SK-N-SH treated with all-trans-retinoic acid at 6 μM for 48 hours (cell line): ENCODE measurements around the gene ZNF570.

Experiments
- ARNTL ChIP-seq: fragments of 450-650 bp; formaldehyde crosslinking; IDR thresholded peaks from 2 replicates; pipeline ENCODE4 v1.5.0; 2020; ENCODE audit warnings: low read depth, mild to moderate bottlenecking, moderate library complexity, borderline replicate concordance
- CSDC2 ChIP-seq: fragments of 250-450 bp; sonication (Bioruptor Pico); IDR thresholded peaks from 2 replicates; pipeline ENCODE4 v1.5.0; 2020; ENCODE audit warnings: mild to moderate bottlenecking, moderate library complexity
- ISL1 ChIP-seq: fragments of 250-450 bp; sonication (Bioruptor Pico); IDR thresholded peaks from 2 replicates; pipeline ENCODE4 v2.1.2; 2022; ENCODE audit warnings: mild to moderate bottlenecking, moderate library complexity
- POU6F1 ChIP-seq: fragments of 250-450 bp; sonication (Bioruptor Pico); IDR thresholded peaks from 2 replicates; pipeline ENCODE4 v1.8.0; 2021; ENCODE audit warnings: low read depth, mild to moderate bottlenecking, moderate library complexity, borderline replicate concordance
- TCF4 ChIP-seq: fragments of 250-450 bp; sonication (Bioruptor Pico); IDR thresholded peaks from 2 replicates; pipeline ENCODE4 v1.8.0; 2021; ENCODE audit warnings: mild to moderate bottlenecking, moderate library complexity, borderline replicate concordance
- TSHZ2 ChIP-seq: fragments of 250-450 bp; sonication (Bioruptor Pico); IDR thresholded peaks from 2 replicates; pipeline ENCODE4 v1.5.0; 2020; ENCODE audit warnings: mild to moderate bottlenecking, moderate library complexity
- ZC3H10 ChIP-seq: fragments of 250-450 bp; sonication (Bioruptor Pico); IDR thresholded peaks from 2 replicates; pipeline ENCODE4 v1.5.1; 2021; ENCODE audit warnings: mild to moderate bottlenecking, moderate library complexity
- ZFP3 ChIP-seq: fragments of 250-450 bp; sonication (Bioruptor Pico); IDR thresholded peaks from 2 replicates; pipeline ENCODE4 v1.5.0; 2020; ENCODE audit warnings: mild to moderate bottlenecking, moderate library complexity
- ZNF565 ChIP-seq: fragments of 450-650 bp; formaldehyde crosslinking; conservative IDR thresholded peaks from 2 replicates; pipeline ENCODE4 v1.5.0; 2020; ENCODE audit warnings: low read depth, mild to moderate bottlenecking, moderate library complexity
- ZNF8 ChIP-seq: fragments of 450-650 bp; formaldehyde crosslinking; IDR thresholded peaks from 2 replicates; pipeline ENCODE4 v1.5.0; 2020; ENCODE audit warnings: mild to moderate bottlenecking, moderate library complexity
- TF ChIP-seq, protein P1 (sequence below): fragments of 250-450 bp; sonication (Bioruptor Pico); IDR thresholded peaks from 2 replicates; pipeline ENCODE4 v1.8.0; 2020; ENCODE audit warnings: mild to moderate bottlenecking, moderate library complexity, borderline replicate concordance
- TF ChIP-seq, protein P2 (sequence below): fragments of 250-450 bp; sonication (Bioruptor Pico); IDR thresholded peaks from 2 replicates; pipeline ENCODE4 v1.5.1; 2021; ENCODE audit warnings: mild to moderate bottlenecking, moderate library complexity

DNA sequence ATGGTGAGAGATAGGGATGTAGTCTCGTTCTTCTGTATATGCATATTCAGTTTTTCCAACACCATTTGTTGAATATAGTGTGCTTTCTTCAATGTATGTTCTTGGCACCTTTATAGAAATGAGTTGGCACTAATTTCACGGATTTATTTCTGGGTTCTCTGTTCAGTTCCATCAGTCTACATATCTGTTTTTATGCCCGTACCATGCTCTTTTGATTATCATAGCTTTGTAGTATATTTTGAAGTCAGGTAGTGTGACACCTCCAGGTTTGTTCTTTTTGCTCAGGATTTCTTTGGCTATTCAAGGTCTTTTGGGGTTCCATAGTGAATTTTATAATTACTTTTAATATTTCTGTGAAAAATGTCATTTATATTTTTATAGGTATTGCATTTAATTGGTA, 23.1 kb downstream of the ZNF570 start:
- TF ChIP-seq, protein P1, sequence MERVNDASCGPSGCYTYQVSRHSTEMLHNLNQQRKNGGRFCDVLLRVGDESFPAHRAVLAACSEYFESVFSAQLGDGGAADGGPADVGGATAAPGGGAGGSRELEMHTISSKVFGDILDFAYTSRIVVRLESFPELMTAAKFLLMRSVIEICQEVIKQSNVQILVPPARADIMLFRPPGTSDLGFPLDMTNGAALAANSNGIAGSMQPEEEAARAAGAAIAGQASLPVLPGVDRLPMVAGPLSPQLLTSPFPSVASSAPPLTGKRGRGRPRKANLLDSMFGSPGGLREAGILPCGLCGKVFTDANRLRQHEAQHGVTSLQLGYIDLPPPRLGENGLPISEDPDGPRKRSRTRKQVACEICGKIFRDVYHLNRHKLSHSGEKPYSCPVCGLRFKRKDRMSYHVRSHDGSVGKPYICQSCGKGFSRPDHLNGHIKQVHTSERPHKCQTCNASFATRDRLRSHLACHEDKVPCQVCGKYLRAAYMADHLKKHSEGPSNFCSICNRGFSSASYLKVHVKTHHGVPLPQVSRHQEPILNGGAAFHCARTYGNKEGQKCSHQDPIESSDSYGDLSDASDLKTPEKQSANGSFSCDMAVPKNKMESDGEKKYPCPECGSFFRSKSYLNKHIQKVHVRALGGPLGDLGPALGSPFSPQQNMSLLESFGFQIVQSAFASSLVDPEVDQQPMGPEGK (CRISPR knock-in tag), result no peak
- TF ChIP-seq POU6F1 (CRISPR knock-in tag) (no peak), ISL1 (CRISPR knock-in tag) (no peak), CSDC2 (CRISPR knock-in tag) (no peak), ARNTL (no peak), TCF4 (CRISPR knock-in tag) (no peak), ZNF8 (CRISPR knock-in tag) (no peak), ZNF565 (no peak), ZC3H10 (no peak), ZFP3 (CRISPR knock-in tag) (no peak), TSHZ2 (no peak)
- TF ChIP-seq, protein P2, sequence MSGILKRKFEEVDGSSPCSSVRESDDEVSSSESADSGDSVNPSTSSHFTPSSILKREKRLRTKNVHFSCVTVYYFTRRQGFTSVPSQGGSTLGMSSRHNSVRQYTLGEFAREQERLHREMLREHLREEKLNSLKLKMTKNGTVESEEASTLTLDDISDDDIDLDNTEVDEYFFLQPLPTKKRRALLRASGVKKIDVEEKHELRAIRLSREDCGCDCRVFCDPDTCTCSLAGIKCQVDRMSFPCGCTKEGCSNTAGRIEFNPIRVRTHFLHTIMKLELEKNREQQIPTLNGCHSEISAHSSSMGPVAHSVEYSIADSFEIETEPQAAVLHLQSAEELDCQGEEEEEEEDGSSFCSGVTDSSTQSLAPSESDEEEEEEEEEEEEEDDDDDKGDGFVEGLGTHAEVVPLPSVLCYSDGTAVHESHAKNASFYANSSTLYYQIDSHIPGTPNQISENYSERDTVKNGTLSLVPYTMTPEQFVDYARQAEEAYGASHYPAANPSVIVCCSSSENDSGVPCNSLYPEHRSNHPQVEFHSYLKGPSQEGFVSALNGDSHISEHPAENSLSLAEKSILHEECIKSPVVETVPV (CRISPR knock-in tag), result no peak
